Uterus (tissue), 2 donors: ENCODE results near the gene TIMMDC1.

Source experiments
- POLR2A ChIP-seq, 2 donors: fragments of 450-650 bp; IDR thresholded peaks; one replicate each; pipeline ENCODE4 v1.6.1; 2016; ENCODE audit warnings: antibody characterized with exemption in 2 of 2, mild to moderate bottlenecking in 1 of 2, moderate library complexity in 1 of 2
- TF ChIP-seq, protein P1 (sequence below), 4 experiments: fragments of 200-600 bp in 2 of 4; fragments of 450-650 bp in 2 of 4; sonication (generic) in 2 of 4; IDR thresholded peaks; one replicate each; pipeline ENCODE4 v1.5.1; 2016 to 2019; ENCODE audit warnings: antibody characterized with exemption in 4 of 4, mild to moderate bottlenecking in 2 of 4, moderate library complexity in 1 of 4

DNA sequence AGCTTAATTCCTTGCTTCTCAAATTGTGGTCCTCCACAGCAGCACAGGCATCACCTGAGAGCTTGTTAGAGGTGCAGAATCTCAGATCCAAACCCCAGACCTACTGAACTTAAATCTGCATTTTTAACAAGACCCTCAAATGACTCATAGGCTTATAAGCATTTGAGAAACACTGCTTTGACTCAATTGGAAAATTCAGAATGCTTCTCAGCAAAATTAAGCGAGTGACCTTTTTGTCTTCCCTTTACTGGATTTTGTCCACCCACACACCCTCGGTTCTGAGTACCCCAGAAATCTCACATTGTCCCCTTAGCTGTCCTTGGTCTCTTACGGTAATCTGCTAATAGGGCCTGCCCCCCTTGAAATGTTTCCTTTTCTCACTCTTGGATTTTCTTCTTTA lies 43.2 kb downstream of the TIMMDC1 start:
- TF ChIP-seq, protein P1, sequence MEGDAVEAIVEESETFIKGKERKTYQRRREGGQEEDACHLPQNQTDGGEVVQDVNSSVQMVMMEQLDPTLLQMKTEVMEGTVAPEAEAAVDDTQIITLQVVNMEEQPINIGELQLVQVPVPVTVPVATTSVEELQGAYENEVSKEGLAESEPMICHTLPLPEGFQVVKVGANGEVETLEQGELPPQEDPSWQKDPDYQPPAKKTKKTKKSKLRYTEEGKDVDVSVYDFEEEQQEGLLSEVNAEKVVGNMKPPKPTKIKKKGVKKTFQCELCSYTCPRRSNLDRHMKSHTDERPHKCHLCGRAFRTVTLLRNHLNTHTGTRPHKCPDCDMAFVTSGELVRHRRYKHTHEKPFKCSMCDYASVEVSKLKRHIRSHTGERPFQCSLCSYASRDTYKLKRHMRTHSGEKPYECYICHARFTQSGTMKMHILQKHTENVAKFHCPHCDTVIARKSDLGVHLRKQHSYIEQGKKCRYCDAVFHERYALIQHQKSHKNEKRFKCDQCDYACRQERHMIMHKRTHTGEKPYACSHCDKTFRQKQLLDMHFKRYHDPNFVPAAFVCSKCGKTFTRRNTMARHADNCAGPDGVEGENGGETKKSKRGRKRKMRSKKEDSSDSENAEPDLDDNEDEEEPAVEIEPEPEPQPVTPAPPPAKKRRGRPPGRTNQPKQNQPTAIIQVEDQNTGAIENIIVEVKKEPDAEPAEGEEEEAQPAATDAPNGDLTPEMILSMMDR (IDR thresholded peaks at IDR 0.05): no peak
- no peak for TF ChIP-seq POLR2A (IDR thresholded peaks at IDR 0.05)
